DMS153 (cell line): ENCODE data around the gene FGD6.
"Not testable (repeated sequence)": the region's sequence is repeated elsewhere in the genome, so short reads cannot be mapped to it uniquely, and the experiment has no call there.

Experiments
- DNase-seq: peaks from one replicate; lab custom pipeline; 2025; lab: John Stamatoyannopoulos, UW

The FGD6 gene

GRCh38 chr12:95205016-95205624 is 12.1 kb downstream of the FGD6 start:
- DNase-seq, result no peak

GRCh38 chr12:95204141-95204866 is 13.0 kb downstream of the FGD6 start:
- no peak for DNase-seq

- no peak for DNase-seq
These were observed 13.7 kb downstream of the FGD6 start for GRCh38 chr12:95203487-95204030.

GRCh38 chr12:95202691-95203486 is 14.4 kb downstream of the FGD6 start:
- no peak for DNase-seq

- DNase-seq, result no peak
These were observed 16.1 kb downstream of the FGD6 start for GRCh38 chr12:95201056-95201670.

DNA sequence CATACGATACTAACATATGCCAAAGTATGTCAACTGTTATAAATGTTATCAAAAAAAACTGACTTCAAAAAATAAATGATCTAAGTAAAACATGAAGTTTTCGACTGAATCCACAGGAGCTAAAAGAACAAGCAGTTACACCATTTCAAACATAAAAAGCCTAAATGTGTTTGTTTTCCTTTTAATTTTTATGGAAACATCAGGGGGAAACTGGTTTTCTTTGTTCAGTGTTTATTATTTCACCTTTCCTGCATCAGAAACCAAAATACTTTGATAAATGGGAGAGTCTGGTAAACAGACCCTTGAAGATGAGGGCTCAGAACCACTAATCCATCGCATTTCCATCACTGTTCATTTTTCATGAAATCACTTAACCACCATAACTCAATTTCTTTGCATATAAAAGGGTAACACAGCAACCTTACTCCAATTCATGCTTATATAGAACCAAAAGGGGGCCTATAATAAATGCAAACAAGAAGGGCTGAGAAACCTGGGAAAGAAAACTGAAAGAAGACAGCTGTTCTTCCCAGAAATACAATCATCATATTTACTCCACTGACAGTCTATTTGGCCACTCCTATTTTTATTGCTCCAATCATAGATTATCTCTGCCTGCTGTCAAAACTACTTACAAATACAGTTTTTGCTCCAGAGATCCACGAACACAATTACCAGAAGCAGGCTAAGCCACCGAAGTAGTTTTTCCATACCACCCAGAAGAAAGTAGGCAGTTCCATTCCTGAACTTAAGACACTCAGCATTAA is 17.0 kb downstream of the FGD6 start:
- DNase-seq, result no peak

GRCh38 chr12:95198914-95199313 is 18.4 kb downstream of the FGD6 start:
- no peak for DNase-seq

GRCh38 chr12:95197636-95198035 is 19.6 kb downstream of the FGD6 start:
- DNase-seq, result no peak

- DNase-seq, result not testable (repeated sequence)
These were observed 20.2 kb downstream of the FGD6 start for GRCh38 chr12:95196875-95197569.

DNA sequence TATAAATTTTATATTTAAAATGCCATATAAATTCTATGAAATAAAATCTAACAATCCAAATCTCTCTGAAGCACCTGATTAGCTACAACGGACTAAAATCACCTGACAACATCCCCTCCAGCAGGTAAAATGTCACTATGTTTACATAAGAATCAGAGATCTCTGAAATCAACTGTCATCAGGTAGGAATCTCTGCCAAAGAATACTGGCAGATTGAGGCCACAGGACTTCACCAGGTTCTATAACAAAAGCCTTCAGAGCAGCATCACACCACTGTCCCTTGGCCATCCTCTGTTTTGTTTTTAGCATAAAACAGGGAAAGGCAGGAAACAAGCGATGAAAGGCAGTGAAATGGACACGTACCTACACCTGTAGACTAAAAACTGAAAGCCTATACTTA is 22.1 kb downstream of the FGD6 start:
- DNase-seq, result no peak

- no peak for DNase-seq
These were observed 24.1 kb downstream of the FGD6 start for GRCh38 chr12:95193139-95193538.

GRCh38 chr12:95192271-95192670 is 25.0 kb downstream of the FGD6 start:
- DNase-seq, result no peak

DNA sequence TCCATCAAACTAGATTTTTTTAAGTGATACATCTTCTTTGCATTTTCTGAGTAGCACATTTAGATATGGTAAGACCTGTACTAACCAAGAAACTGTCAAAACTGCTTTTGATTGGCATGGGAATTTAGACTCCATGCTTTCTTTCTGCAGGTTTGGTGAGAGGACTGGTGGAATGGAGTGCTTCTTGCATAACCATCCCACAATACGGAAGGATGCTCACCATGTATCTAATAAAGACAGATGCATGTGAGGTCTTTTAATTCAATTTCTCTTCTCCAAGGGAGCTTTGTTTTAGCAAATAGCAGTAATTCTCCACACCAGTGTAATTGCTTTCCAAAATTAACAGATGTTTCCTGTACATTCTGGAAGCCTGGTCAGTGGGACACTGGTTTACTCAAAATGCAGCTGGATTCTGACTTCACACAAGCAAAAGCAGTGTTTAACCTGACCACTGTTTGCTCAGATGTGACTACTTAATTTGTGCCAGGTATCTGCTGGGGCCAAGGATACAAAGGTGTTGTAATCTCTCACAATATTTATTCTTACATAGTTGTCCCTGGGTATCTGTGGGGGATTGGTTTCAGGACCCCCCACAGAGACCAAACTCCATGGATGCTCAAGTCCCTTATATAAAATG is 26.1 kb downstream of the FGD6 start:
- no peak for DNase-seq

- no peak for DNase-seq
These were observed 29.3 kb downstream of the FGD6 start for GRCh38 chr12:95187865-95188415.

DNA sequence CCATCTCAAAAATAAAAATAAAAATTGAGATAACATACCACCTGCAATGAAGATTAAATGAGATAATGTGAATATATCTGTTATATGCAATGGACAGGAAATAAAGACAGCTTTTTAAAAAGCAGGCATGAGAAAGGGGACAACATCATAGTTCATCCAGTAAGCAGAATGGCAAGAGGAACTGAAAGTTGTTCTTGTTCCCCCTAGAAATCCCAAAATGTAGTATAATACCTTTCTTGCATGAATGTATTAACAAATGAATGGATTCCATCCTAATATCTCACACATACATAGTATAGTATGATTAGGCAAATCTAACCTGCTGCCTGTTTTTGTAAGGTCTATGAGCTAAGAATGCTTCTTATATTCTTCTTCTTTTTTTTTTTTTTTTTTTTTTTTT is 31.4 kb downstream of the FGD6 start:
- no peak for DNase-seq

GRCh38 chr12:95185072-95185471 is 32.2 kb downstream of the FGD6 start:
- DNase-seq, result no peak

DNA sequence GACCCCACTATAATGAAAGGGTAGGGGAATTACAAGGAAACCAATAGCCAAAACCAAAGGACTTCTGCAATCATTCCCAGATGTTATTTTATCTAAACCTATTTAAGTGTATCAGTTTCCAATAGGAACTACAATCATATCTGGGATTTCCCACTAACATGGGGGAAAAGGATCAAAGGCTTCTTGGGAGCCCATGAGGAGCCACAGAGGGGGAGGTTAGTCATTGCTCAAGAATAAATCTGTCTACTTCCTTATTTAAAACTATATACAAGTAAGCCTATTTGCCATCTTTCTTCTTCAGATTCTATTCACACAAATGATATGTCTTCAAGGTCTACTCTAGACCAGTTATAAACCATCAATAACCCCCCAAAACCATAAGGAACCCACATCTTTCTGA is 33.1 kb downstream of the FGD6 start:
- no peak for DNase-seq

- DNase-seq, result no peak
These were observed 34.3 kb downstream of the FGD6 start for GRCh38 chr12:95182868-95183415.

DNA sequence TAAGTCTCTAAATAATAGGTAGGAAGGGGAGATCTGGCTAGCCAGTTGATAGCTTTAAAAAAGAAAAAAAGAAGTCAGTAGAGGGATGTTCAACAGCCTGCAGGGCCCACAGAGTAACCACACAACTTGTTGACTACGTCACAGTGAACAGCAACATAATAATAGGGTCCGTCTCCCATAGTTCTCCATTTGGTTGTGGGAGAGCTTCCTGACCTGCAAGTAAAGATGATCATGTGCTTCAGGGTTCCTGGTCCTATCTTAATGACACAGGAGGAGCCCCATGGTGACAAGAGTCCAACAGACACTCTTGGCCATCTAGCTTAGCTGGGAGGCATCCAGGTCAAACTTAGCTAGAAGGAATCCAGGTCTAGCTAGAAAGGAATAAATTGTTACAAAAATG is 36.2 kb downstream of the FGD6 start:
- DNase-seq, result no peak

DNA sequence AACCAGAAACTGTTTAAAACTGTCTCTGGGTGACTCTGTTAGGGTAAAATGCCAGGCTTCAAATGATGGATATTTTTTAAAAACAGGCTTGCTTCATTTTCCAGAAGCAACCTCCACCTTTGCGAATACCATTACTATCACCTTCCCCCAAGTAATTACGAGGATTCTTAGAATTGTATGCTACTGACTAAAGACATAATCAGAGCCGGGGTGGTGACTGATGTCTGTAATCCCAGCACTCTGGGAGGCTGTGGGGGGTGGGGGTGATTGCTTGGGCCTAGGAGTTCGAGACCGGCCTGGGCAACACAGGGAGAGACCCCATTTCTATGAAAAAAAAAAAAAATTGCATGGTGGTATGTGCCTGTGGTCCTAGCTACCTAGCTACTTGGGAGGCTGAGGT is 38.3 kb downstream of the FGD6 start:
- no peak for DNase-seq
